ENCODE results near the gene IGSF3.

GRCh38 chr1:116532671-116533428, 134.7 kb downstream of the IGSF3 start:
- no peak for TF ChIP-seq POLR2AphosphoS5 (IDR thresholded peaks at IDR 0.05; ENCODE audit: low read depth)
- TF ChIP-seq CREB1 (CRISPR knock-in tag; IDR thresholded peaks at IDR 0.05; ENCODE audit: low read depth): no peak
- TF ChIP-seq, protein P1, sequence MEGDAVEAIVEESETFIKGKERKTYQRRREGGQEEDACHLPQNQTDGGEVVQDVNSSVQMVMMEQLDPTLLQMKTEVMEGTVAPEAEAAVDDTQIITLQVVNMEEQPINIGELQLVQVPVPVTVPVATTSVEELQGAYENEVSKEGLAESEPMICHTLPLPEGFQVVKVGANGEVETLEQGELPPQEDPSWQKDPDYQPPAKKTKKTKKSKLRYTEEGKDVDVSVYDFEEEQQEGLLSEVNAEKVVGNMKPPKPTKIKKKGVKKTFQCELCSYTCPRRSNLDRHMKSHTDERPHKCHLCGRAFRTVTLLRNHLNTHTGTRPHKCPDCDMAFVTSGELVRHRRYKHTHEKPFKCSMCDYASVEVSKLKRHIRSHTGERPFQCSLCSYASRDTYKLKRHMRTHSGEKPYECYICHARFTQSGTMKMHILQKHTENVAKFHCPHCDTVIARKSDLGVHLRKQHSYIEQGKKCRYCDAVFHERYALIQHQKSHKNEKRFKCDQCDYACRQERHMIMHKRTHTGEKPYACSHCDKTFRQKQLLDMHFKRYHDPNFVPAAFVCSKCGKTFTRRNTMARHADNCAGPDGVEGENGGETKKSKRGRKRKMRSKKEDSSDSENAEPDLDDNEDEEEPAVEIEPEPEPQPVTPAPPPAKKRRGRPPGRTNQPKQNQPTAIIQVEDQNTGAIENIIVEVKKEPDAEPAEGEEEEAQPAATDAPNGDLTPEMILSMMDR (conservative IDR thresholded peaks at IDR 0.05; ENCODE audit: low read depth in 2 of 2): no peak
- no peak for TF ChIP-seq EZH2 (IDR thresholded peaks at IDR 0.05; ENCODE audit: low read depth, unreplicated experiment)
- TF ChIP-seq EZH2phosphoT487 (IDR thresholded peaks at IDR 0.05; ENCODE audit: unreplicated experiment): no peak
- no peak for TF ChIP-seq REST (IDR thresholded peaks at IDR 0.05; ENCODE audit: unreplicated experiment)
- no peak for TF ChIP-seq ZNF331 (CRISPR knock-in tag; IDR thresholded peaks at IDR 0.05; ENCODE audit: low read depth)
- no peak for TF ChIP-seq JUNB (IDR thresholded peaks at IDR 0.05; ENCODE audit: unreplicated experiment)
